ENCODE data around the gene SLC16A4.

SLC16A4 gene

DNA sequence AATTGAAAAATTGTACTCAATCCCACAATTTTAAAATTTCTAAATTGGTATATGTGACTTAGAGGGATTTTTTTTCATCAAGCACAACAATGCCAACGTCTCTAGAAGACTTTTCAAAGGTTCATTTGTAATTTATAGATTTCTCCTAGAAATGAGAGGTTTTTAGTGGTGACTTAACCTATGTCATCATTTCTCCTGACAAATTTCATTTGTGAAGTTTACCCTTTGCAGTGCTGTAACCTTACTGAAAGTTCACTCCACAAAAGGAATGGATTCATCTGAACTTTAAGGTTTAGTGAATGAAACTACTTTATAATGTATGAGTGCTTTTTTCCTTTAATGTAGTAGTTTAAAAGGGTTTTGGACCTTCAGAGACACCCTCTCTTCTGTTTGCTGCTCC lies 35.5 kb downstream of the SLC16A4 start:
- Mint-ChIP-seq H3K9me3 (no peaks in the 10 kb centered on the region), H3K4me1 (peaks cover 39% of the 10 kb centered on the region), H3K27ac (no peak overlapping the region), H3K4me3 (no peak overlapping the region), H3K27me3 (no peaks in the 10 kb centered on the region), H3K36me3 (peaks cover 12% of the 10 kb centered on the region)
- no peak for ATAC-seq

DNA sequence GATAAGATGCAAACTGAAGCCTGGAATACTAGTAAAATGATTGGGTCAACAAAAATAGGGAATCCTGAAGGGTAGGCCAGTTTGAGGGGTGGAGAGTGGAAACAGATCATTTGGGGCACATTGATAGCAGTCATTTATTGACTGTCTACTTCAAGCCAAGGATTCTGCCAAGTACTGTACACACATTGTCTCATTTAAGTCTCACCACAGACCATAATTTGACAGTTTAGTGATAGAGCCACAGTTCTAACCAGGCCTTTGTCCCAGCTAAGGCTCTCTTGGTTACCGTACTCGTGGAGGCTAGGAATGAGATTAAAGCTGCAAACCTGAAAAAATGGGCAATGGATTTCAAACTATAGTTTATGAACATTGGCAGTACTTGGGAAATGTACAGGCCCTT lies 40.5 kb downstream of the SLC16A4 start:
- H3K27me3 Mint-ChIP-seq, result no peaks in the 10 kb centered on the region
- no peak overlapping the region for H3K4me3 Mint-ChIP-seq
- peaks cover 74% of the 10 kb centered on the region for H3K4me1 Mint-ChIP-seq
- no peak for ATAC-seq
- no peaks in the 10 kb centered on the region for H3K9me3 Mint-ChIP-seq
- H3K36me3 Mint-ChIP-seq, result peaks cover 40% of the 10 kb centered on the region
- H3K27ac Mint-ChIP-seq, result peak overlapping the region; percentile 51

DNA sequence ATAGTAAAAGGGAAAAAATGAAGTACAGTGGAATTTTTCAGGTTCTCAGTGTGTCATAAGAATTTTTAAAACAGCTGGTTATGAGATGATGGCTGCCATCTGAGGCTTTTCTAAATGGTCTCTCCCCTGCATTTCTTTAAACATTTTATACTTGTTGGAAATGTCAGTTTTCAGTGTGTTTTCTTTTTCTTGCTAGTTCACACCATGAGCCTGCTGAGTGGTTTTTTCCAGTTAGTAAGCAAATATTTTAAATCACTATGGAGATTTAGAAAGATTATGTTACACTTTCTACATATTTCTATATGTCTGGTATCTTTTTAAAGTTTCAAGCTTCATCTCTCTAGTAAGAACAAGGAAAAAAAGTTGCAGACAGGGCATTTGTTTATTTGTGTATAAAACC lies 42.1 kb downstream of the SLC16A4 start:
- peaks cover 50% of the 10 kb centered on the region for H3K36me3 Mint-ChIP-seq
- H3K9me3 Mint-ChIP-seq, result no peaks in the 10 kb centered on the region
- no peak for ATAC-seq
- H3K27me3 Mint-ChIP-seq, result no peaks in the 10 kb centered on the region
- peaks cover 80% of the 10 kb centered on the region for H3K4me1 Mint-ChIP-seq
- H3K4me3 Mint-ChIP-seq, result no peak overlapping the region
- H3K27ac Mint-ChIP-seq, result peak overlapping the region; percentile 83

DNA sequence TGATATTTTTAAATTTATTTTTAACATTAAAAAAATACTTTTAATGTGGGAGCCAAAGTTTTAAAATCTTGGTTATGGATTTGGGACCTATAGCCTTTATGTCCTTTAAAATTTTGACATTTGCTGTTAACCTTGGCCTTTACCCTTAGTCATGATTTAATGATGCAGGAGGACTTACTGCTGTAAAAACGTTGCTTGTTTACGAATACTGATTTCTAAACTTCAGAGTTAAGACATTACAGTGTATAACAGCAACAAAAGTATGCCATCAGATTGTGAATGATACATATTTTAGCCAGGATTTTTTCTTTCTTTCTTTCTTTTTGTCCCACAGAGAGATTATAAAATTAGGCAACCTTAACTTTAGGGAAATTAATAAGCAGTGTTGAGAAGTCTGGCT lies 42.8 kb downstream of the SLC16A4 start:
- no peak for ATAC-seq
- Mint-ChIP-seq H3K4me3 (peak overlapping the region; percentile 70), H3K27ac (peak overlapping the region; percentile 83), H3K9me3 (no peaks in the 10 kb centered on the region), H3K4me1 (peaks cover 80% of the 10 kb centered on the region), H3K27me3 (no peaks in the 10 kb centered on the region), H3K36me3 (peaks cover 57% of the 10 kb centered on the region)

DNA sequence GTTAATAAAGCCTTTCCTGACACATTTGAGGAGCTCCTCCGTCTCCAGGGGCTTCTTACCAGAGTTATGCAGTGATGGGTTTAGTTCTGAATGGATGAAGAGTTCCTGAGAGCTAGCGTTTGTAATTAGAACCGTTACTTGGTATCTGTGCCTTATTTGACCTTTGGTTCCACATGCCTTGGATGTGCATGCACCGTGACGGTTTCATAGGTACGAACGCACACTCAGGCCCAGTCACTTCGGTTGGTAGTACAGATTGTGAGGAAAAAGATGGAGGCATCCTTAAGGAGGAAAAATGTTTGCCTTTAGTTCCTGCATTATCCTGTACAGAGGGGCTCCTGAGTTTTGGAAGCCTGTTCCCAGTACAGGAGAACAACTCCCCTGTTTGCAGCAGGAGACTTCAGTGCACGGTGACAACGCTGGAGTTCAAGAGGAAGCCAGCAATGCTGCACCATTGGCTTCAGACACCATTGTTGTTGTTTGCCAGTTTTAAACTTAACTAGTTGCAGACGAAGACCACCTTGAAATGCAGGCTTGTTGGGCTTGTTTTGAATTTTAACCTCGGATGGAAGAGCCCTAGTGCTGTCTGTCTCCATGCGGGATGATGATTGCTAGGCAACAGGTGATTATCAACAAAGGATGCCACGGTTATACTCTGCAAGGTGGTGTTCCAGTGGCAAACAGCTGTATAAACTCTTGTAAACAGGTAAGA lies 43.5 kb downstream of the SLC16A4 start:
- ATAC-seq, result peak; percentile 83
- H3K4me3 Mint-ChIP-seq, result peak overlapping the region; percentile 72
- no peaks in the 10 kb centered on the region for H3K9me3 Mint-ChIP-seq
- H3K27me3 Mint-ChIP-seq, result no peaks in the 10 kb centered on the region
- H3K36me3 Mint-ChIP-seq, result peaks cover 63% of the 10 kb centered on the region
- H3K4me1 Mint-ChIP-seq, result peaks cover 86% of the 10 kb centered on the region
- H3K27ac Mint-ChIP-seq, result peak overlapping the region; percentile 83

DNA sequence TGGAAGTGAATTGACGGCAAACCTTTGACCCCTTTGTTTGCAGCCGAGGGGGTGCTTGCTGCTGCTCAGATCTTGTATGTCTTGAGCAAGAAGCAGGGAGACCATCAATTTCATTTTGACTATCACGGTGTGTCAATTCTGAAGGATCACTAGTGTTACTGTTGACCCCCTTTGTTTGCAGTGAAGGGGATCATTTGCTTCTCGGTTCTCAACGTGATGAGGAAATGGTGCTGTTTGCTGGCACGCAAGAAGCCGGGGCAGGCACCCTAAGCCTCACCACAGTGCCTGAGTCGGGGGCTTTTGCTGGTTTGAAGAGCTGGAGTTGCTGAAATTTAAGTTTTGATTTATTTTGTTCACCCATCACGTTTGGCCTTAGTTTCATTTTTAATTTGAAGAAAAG lies 44.1 kb downstream of the SLC16A4 start:
- Mint-ChIP-seq H3K27me3 (no peaks in the 10 kb centered on the region), H3K4me1 (peaks cover 90% of the 10 kb centered on the region), H3K4me3 (peak overlapping the region; percentile 72), H3K27ac (peak overlapping the region; percentile 83), H3K9me3 (no peaks in the 10 kb centered on the region), H3K36me3 (peaks cover 69% of the 10 kb centered on the region)
- peak; percentile 88 for ATAC-seq

DNA sequence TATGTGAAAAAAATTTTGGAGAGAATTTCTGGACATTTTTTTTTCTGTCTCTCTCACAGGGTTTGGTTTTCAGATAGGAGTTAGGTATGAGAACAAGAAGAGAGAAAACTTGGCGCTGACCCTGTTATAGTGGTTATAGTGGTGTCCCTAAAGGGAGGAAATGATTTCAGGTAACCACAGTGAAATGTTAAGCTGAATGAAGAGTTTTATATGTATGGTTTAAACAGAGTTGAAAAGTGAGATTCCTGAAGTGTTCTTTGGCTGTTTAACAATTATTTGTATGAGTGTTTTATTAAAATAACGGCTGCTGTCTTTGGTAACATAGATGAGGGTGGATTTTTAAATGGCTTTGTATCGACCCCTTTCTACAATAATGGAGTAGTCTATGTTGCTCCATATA lies 45.3 kb downstream of the SLC16A4 start:
- Mint-ChIP-seq H3K4me1 (peaks cover 90% of the 10 kb centered on the region), H3K36me3 (peaks cover 76% of the 10 kb centered on the region), H3K27ac (peak overlapping the region; percentile 83), H3K9me3 (no peaks in the 10 kb centered on the region), H3K4me3 (peak overlapping the region; percentile 49), H3K27me3 (no peaks in the 10 kb centered on the region)
- no peak for ATAC-seq

DNA sequence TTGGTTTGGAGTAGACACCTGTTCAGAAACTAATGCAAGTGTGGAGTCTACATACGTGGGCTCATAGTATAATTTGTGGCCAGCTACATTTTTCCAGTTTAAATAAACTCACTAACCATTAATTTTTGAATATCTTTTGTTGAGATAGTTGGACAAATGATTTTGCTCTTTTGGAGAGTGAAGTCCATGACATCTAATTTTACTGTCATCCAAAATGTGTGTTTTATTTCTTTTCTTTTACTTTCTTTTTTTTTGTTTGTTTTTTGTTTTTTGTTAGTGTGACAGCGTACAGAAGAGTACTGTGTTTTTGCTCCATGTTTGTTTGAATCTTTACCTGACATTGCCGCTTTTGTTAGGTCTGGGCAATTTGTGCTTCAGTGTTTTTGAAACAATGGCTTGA lies 46.7 kb downstream of the SLC16A4 start:
- Mint-ChIP-seq H3K4me1 (peaks cover 84% of the 10 kb centered on the region), H3K9me3 (no peaks in the 10 kb centered on the region)
- no peak for ATAC-seq

DNA sequence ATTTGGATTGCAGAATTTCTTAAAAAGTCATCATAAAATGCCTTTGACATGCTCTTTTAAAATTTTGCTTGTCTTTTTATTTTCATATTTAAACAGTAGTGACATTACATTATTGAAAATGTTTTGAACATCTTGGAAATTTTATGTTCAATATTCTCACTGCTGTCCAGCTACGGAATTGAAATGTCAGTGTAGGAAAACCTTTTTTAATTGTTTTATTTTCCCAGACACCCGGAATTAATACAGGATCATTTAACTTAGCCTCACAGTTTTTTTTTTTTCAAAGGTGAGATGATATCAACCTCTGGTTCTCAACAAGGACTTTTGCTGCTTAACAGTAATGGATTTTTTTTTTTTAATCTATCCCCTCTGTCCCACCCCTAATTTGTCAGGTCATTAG lies 47.6 kb downstream of the SLC16A4 start:
- H3K27me3 Mint-ChIP-seq, result no peaks in the 10 kb centered on the region
- H3K36me3 Mint-ChIP-seq, result peaks cover 72% of the 10 kb centered on the region
- H3K4me3 Mint-ChIP-seq, result peak overlapping the region; percentile 48
- H3K27ac Mint-ChIP-seq, result peak overlapping the region; percentile 18
- no peak for ATAC-seq
- no peaks in the 10 kb centered on the region for H3K9me3 Mint-ChIP-seq
- peaks cover 75% of the 10 kb centered on the region for H3K4me1 Mint-ChIP-seq

More for the DNA sequence above, 46.7 kb downstream of the SLC16A4 start:
- Mint-ChIP-seq H3K27ac (peak overlapping the region; percentile 18), H3K27me3 (no peaks in the 10 kb centered on the region), H3K36me3 (peaks cover 76% of the 10 kb centered on the region), H3K4me3 (peak overlapping the region; percentile 74)

DNA sequence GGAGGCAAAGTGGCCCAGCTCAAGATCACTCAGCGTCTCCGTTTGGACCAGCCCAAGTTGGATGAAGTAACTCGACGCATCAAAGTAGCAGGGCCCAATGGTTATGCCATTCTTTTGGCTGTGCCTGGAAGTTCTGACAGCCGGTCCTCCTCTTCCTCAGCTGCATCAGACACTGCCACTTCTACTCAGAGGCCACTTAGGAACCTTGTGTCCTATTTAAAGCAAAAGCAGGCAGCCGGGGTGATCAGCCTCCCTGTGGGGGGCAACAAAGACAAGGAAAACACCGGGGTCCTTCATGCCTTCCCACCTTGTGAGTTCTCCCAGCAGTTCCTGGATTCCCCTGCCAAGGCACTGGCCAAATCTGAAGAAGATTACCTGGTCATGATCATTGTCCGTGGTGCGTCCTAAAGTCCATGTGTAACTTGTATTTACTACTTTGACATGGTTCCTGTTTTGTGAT lies 48.9 kb downstream of the SLC16A4 start:
- peaks cover 62% of the 10 kb centered on the region for H3K36me3 Mint-ChIP-seq
- H3K9me3 Mint-ChIP-seq, result no peaks in the 10 kb centered on the region
- no peak overlapping the region for H3K4me3 Mint-ChIP-seq
- peaks cover 69% of the 10 kb centered on the region for H3K4me1 Mint-ChIP-seq
- H3K27ac Mint-ChIP-seq, result no peak overlapping the region
- H3K27me3 Mint-ChIP-seq, result no peaks in the 10 kb centered on the region
- no peak for ATAC-seq

DNA sequence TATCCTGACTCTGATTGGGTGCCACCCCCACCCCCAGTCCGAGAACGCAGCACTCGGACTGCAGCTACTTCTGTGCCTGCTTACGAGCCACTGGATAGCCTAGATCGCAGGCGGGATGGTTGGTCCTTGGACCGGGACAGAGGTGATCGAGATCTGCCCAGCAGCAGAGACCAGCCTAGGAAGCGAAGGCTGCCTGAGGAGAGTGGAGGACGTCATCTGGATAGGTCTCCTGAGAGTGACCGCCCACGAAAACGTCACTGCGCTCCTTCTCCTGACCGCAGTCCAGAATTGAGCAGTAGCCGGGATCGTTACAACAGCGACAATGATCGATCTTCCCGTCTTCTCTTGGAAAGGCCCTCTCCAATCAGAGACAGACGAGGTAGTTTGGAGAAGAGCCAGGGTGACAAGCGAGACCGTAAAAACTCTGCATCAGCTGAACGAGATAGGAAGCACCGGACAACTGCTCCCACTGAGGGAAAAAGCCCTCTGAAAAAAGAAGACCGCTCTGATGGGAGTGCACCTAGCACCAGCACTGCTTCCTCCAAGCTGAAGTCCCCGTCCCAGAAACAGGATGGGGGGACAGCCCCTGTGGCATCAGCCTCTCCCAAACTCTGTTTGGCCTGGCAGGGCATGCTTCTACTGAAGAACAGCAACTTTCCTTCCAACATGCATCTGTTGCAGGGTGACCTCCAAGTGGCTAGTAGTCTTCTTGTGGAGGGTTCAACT lies 49.5 kb downstream of the SLC16A4 start:
- no peak overlapping the region for H3K27ac Mint-ChIP-seq
- peaks cover 68% of the 10 kb centered on the region for H3K4me1 Mint-ChIP-seq
- H3K27me3 Mint-ChIP-seq, result no peaks in the 10 kb centered on the region
- no peak for ATAC-seq
- peaks cover 56% of the 10 kb centered on the region for H3K36me3 Mint-ChIP-seq
- no peaks in the 10 kb centered on the region for H3K9me3 Mint-ChIP-seq
- H3K4me3 Mint-ChIP-seq, result no peak overlapping the region

DNA sequence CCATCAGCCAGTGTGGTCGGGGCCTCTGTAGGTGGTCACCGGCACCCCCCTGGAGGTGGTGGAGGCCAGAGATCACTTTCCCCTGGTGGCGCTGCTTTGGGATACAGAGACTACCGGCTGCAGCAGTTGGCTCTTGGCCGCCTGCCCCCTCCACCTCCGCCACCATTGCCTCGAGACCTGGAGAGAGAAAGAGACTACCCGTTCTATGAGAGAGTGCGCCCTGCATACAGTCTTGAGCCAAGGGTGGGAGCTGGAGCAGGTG lies 50.7 kb downstream of the SLC16A4 start:
- H3K27me3 Mint-ChIP-seq, result no peaks in the 10 kb centered on the region
- peaks cover 56% of the 10 kb centered on the region for H3K4me1 Mint-ChIP-seq
- ATAC-seq, result no peak
- H3K36me3 Mint-ChIP-seq, result peaks cover 45% of the 10 kb centered on the region
- H3K27ac Mint-ChIP-seq, result no peak overlapping the region
- H3K4me3 Mint-ChIP-seq, result no peak overlapping the region
- H3K9me3 Mint-ChIP-seq, result no peaks in the 10 kb centered on the region

DNA sequence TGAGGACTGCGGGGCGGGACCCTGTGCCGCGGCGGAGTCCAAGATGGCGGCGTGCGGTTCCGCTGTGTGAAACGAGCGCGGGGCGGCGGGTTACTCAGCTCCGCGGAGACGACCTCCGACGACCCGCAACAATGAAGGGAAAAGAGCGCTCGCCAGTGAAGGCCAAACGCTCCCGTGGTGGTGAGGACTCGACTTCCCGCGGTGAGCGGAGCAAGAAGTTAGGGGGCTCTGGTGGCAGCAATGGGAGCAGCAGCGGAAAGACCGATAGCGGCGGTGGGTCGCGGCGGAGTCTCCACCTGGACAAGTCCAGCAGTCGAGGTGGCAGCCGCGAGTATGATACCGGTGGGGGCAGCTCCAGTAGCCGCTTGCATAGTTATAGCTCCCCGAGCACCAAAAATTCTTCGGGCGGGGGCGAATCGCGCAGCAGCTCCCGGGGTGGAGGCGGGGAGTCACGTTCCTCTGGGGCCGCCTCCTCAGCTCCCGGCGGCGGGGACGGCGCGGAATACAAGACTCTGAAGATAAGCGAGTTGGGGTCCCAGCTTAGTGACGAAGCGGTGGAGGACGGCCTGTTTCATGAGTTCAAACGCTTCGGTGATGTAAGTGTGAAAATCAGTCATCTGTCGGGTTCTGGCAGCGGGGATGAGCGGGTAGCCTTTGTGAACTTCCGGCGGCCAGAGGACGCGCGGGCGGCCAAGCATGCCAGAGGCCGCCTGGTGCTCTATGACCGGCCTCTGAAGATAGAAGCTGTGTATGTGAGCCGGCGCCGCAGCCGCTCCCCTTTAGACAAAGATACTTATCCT lies 51.2 kb downstream of the SLC16A4 start:
- Mint-ChIP-seq H3K27ac (no peak overlapping the region), H3K27me3 (no peaks in the 10 kb centered on the region), H3K9me3 (no peaks in the 10 kb centered on the region), H3K36me3 (peaks cover 45% of the 10 kb centered on the region), H3K4me3 (no peak overlapping the region), H3K4me1 (peaks cover 55% of the 10 kb centered on the region)
- ATAC-seq, result no peak

DNA sequence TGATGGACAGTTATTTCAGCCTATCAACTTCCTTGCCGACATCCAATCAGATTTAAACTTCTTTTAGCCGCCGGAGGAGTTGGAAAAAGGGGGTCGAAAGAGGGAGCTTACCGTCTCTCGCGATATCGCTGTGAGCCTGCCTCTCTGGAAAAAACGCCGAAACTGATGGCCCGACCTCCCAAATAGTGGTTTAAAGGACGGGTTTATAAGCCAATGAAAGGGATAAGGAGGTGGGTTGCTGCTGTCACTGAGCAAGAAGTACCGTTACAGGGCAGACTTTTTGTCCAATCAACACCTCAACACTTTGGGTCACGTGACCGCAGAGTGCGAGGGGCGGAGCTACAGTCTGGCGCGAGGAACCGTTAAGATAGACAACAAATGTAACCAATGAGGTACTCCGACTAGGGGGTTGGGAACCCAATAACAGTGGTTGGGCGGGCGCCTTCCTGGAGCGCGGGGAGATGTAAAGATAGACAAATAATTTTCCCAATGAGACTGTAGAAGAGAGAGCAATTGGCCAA lies 51.9 kb downstream of the SLC16A4 start, which contains the start of gene RBM15:
Gene RBM15 (plus strand): TSS at position 492 of the 521 bp plus-strand sequence. CDS start 29 bp downstream, at position 521.
- Mint-ChIP-seq H3K27me3 (no peaks in the 10 kb centered on the region), H3K4me1 (peaks cover 49% of the 10 kb centered on the region), H3K36me3 (peaks cover 39% of the 10 kb centered on the region), H3K27ac (no peak within 1 kb of the TSS), H3K4me3 (no peak within 1 kb of the TSS), H3K9me3 (no peaks in the 10 kb centered on the region)
- ATAC-seq, result peak; percentile 91

DNA sequence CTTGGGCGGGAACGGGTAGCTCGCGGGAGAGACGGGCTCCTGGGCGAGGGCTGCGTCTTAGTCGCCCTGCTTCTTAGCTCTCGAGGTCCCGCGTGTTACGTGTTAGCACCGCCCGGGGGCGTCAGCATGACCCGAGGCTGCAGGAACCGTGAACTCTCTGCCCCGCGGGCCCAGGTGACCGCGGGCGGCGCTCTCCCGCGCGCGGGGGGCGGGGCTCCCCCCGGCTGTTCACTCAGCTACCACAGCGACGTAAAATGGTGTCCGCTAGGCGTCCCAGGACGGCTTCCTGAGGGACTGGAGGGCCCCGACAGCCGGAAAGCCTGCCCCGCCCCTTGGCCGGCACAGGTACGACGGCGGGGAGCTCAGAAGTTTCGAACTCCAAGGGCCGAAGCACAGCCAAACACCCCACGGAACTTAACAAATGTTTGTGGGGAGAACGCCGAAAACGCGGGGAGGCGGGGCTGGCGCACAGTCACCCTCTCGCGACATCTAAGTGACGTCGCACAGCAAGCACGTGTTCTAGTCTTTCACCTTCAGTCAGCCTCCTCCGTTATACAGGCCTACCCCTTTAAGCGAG lies 52.4 kb downstream of the SLC16A4 start:
- peaks cover 43% of the 10 kb centered on the region for H3K4me1 Mint-ChIP-seq
- peaks cover 34% of the 10 kb centered on the region for H3K36me3 Mint-ChIP-seq
- no peak overlapping the region for H3K4me3 Mint-ChIP-seq
- no peak overlapping the region for H3K27ac Mint-ChIP-seq
- no peaks in the 10 kb centered on the region for H3K27me3 Mint-ChIP-seq
- no peaks in the 10 kb centered on the region for H3K9me3 Mint-ChIP-seq
- peak; percentile 90 for ATAC-seq

Measured in stimulated activated memory B cell treated with anti-CD40 and anti-IgM and Interleukin-4, amounts not matched to agents 10 μg/mL and 1 μg/mL and 100 μg/mL, for 72 hours (primary cell).